Astrocyte of the cerebellum (primary cell): ENCODE data around the gene GORASP1.
"Not testable (repeated sequence)": the region's sequence is repeated elsewhere in the genome, so short reads cannot be mapped to it uniquely, and the experiment has no call there.

ENCODE experiments used
- DNase-seq: peaks from one replicate; pipeline ENCODE4 v3.0.0-alpha.2; 2011; ENCODE audit warnings: low read depth
- H3K4me3 ChIP-seq: 2 replicates; pipeline ENCODE4 v1.5.1; 2011; ENCODE audit warnings: mild to moderate bottlenecking, low read depth, low read length, moderate library complexity
- CTCF ChIP-seq: IDR thresholded peaks from 2 replicates; pipeline ENCODE4 v1.5.1; 2012; ENCODE audit warnings: low read length, low read depth, moderate library complexity, mild to moderate bottlenecking; ENCODE audit errors: missing control alignments
- in situ Hi-C: cut with HindIII; loops from 2 replicates; pipeline ENCODE4 v1.10.0; 2017; ENCODE audit warnings: low sequenced_read_pairs

The GORASP1 gene

GRCh38 chr3:39063143-39063542, 44.3 kb downstream of the GORASP1 start:
- H3K4me3 ChIP-seq: no peak overlapping the region
- no peak for DNase-seq
- in situ Hi-C loops: no loop called here
- TF ChIP-seq CTCF: no peak

DNA sequence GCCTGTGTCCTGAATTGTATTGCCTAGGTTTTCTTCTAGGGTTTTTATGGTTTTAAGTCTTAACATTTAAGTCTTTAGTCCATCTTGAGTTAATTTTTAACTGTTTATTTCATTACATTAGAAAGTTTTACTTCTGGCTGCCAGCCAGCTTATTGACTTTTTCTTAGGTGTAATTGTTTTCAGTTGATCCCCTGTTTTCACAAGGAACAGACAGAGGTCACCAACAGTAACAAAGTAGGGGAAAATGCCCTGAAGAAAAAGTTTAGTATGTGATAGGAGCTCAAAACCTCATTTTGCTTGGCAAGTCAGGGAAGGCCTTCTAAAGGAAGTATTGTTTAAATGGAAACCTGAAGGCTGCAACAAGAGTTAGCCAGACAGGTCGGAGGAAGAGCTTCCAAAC, 45.2 kb downstream of the GORASP1 start:
- no peak overlapping the region for H3K4me3 ChIP-seq
- DNase-seq: no peak
- TF ChIP-seq CTCF: no peak
- in situ Hi-C loops: no loop called here

DNA sequence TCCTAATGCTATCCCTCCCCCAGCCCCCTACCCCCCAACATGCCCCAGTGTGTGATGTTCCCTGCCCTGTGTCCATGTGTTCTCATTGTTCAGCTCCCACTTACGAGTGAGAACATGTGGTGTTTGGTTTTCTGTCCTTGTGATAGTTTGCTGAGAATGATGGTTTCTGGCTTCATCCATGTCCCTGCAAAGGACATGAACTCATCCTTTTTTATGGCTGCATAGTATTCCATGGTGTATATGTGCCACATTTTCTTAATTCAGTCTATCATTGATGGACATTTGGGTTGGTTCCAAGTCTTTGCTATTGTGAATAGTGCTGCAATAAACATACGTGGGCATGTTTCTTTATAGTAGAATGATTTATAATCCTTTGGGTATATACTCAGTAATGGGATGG, 46.2 kb downstream of the GORASP1 start:
- in situ Hi-C loops, DNase-seq, H3K4me3 ChIP-seq: not testable (repeated sequence)

GRCh38 chr3:39056151-39056550, 51.3 kb downstream of the GORASP1 start:
- DNase-seq: no peak
- H3K4me3 ChIP-seq: no peak overlapping the region
- no peak for TF ChIP-seq CTCF
- in situ Hi-C loops: no loop called here

DNA sequence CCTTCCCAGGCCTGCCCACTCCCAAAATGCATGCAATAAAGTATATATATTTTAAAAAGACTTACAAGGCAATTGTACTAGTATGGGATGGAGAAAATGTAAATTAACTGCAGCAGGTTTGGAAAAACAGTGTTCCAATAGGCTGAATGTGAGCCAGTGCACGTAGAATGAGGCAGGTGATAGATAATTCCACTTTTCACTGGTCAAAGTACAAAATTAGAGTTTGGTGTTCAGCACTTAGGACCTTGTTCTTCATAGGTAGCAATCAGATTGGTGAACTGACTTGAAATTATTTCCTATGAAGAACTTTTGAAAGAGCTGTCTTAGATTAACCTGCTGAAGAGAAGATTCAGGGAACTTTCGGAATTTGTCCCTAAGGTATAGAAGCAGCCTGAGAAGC, 53.7 kb downstream of the GORASP1 start:
- H3K4me3 ChIP-seq: no peak overlapping the region
- in situ Hi-C loops: no loop called here
- no peak for DNase-seq
- no peak for TF ChIP-seq CTCF

DNA sequence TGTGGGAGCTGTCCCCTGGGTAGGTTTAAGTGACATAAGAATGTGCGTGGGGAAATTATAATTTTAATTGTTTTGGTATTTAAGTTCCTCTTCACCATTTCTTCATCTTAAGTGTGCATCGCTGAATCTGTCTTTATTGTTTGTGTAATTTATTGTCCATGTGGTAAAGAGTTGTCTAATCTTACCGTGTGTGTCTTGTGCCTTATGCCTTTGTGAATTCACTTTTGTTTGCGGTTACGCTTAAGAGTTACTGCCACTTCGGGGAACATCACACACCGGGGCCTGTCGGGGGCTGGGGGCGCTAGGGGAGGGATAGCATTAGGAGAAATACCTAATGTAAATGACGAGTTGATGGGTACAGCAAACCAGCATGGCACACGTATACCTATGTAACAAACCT, 54.8 kb downstream of the GORASP1 start:
- H3K4me3 ChIP-seq: peak overlapping the region; percentile 87
- no peak for DNase-seq
- in situ Hi-C loops: no loop called here
- TF ChIP-seq CTCF: no peak

DNA sequence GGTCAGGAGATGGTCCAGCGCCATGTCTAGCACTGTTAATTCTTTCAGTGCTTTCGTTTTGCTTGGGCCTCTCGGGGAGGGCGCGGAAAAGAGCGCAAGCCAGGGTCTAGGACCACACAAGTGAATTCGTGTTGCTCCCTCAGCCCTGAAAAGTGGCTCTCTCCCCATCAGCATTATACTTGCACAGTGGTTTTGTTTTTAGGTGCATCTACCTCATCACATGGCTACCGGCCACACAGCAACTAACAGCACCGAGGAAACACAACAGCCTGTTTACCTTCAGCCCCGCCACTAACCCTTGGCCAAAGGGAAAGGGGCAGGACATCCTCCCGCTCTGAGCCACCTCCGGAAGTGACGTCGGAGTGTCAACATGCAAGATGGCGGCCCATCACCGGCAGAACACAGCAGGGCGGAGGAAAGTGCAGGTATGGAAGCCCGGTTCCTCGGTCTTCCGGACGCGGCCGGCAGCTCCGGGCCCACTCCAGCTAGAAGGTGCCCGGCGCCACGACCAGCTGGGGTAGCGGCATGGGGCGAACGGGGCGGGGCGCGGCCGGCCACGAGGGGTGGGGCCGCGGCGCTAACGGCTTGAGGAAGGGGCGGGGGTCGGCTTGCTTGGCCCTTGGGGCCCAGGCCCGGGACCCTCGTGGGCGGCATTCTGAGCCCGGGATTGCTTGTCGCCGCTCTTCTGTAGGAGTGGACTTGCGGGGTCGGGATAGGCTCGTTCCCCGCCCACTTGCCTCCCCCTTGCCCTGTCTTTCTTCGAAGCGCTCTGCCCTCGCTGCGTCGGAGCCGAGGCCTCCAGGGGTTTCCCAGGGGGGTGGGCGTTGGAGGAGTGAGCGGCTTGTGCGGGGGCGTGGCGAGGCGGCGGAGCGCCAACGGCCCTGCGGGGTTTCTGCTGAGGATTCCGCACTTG, 55.5 kb downstream of the GORASP1 start, which contains the start of the genes SCN11A and WDR48:
Gene SCN11A, minus strand, starts transcription at position 296 of the 913 bp plus-strand sequence. CDS start 101,582 bp downstream, outside the sequence.
Gene WDR48, plus strand, starts transcription at position 368 of the 913 bp plus-strand sequence. Its CDS starts 10 bp downstream, at position 378.
- TF ChIP-seq CTCF: no peak
- peak; percentile 85 for DNase-seq
- H3K4me3 ChIP-seq: peak within 1 kb of the TSS; percentile 87
- in situ Hi-C loops: no loop called here
